HG03460 (cell line): ENCODE data around the gene TSPAN11.
"Not testable (repeated sequence)": the region's sequence is repeated elsewhere in the genome, so short reads cannot be mapped to it uniquely, and the experiment has no call there.

Experiments
- ATAC-seq: cut with Tn5 transposase; IDR thresholded peaks from one replicate; pipeline ENCODE4 v1.9.1; 2021; ENCODE audit not compliant: unreplicated experiment

Gene TSPAN11

DNA sequence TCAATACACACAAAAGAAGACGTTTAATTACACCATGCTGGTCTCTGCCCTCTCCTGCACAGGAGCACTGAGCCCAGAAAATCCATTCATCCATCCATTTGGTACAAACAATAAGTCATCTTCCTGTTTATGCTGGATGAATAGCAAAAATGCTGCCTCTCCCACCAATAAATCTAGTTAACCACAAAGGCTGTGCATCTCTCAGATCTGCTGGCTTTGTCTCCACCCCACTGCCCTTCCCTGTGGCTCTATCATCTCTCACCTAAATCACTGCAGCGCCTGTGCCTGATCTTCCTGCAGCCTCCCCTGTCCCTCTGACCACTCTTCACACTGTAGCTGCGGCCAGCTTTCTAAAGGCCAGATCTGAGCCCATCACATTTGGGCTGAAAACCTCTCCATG lies 74.2 kb downstream of the TSPAN11 start:
- no peak for ATAC-seq

DNA sequence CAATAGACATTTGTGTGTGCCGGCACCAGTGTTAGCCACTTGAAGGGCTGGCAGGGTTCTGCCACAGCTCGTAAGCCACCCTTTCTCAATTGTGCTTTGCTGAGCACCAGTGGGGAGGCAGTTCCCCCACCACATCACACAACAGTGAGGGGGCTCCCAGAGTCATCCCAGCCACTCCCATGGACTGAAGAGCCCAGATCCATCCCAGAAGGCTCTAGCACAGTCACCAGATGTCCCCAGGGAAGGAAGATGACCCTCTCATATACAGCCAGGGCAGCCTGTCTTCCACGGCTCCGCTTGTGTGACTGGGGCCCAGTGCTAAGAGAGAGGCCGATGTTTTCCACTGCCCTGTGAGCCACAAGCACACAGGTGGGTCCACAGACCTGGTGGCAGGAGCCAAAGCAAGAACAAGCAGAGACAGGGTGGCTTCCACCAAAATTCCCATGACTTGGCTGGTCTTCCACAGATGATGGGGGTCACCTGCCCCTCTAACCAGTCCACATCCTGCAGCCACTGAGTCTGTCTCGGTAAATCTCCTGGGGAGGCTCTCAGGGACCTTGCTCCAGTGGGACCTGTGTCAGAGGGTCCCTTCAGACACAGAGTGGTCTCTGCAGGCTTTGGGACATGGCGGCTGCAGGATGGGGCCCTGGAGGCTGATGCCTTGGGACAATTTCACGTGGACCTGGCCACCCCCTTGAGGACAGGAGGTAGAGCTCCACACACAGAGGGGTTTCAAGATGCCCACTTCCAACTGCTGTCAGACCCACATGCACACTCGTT lies 75.2 kb downstream of the TSPAN11 start:
- no peak for ATAC-seq

DNA sequence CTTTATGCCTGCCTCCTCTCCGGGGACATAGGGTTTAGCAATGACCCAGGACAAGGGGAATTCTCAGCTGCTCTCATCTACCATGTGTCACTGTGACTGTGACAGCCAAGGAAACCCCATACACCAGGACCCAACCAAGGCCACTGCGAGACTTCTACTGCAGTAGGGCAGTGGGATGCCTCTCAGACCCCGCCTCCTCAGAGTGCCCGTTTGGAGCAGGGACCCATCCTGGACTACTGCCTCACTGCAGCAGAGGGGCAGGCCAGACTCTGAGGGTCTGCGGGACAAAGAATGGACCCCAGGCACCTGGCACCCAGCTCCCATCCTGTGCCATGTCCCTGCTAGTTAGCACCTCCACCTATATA lies 75.8 kb downstream of the TSPAN11 start:
- ATAC-seq: no peak

DNA sequence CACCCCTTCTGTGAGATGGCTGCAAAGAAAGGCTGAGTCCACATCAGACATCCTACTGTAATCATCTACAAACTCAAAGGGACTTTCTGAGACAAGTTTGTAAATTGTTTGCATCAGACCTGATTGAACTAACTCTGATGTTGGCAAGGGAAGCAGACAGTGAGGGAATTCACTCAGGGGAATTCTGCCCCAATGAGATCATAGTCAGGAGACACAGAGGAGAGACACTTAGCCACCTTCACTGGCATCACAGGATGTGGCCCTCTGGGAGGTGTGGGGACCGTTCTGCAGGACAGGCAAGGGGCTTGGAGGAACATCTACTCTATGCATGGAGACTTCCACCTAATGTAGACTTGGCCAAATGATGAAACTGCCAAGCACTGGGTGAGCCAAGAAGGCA lies 76.5 kb downstream of the TSPAN11 start:
- no peak for ATAC-seq

DNA sequence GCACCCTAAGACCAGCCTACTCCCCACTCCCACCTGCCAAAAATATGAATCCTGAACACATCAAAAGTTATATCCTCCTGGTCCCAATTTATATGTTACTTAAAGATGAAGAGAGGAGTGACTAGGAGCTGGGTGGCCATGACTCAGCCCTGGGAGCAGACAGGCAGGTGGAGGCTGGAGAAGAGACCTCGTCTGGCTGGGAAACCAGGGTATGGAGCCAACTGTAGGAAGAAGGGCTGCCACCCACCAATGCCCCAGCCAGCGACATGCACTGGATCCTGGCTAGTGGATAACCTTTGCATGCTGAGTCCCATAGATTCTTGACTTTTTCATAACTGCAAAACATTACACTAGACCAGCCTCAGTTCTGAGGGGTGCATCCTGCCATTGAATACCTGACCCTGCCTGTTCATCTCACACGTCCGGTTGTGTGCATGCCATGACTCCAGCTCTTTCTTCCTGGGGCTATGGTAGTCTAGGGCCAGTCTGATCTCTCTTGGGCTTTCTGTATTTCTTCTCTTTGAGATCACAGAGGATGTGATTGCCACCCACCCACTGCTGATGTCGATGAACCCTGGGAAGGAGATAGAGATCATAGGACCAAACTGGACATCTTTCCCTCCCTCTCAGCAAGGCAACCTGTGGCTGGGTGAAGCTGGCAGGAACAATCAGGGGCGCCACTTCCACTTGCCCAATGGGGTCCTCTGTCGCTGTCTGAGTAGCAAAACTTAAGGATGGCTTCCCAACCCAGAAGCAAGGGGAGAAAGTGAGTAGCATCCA lies 77.5 kb downstream of the TSPAN11 start:
- ATAC-seq: no peak

DNA sequence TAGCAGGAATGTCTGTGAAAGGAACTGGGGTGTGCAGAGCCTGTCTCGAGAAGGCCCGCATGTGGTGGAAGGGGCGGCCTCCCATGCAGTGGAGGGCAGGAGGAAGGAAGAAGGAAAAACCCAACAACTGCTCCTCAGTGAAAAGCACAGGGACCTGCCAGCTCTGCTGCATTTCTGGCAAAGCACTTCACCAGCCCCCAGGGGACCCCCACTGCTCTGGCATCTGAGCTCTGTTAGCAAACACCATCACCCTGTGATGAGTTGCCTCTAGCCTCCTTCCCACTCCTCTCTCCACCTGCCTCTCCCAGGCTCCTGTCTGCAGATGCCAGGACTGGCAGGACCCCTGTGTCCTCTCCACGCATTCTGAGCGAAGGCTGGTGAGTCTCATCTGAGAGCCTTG lies 78.1 kb downstream of the TSPAN11 start:
- ATAC-seq: no peak

DNA sequence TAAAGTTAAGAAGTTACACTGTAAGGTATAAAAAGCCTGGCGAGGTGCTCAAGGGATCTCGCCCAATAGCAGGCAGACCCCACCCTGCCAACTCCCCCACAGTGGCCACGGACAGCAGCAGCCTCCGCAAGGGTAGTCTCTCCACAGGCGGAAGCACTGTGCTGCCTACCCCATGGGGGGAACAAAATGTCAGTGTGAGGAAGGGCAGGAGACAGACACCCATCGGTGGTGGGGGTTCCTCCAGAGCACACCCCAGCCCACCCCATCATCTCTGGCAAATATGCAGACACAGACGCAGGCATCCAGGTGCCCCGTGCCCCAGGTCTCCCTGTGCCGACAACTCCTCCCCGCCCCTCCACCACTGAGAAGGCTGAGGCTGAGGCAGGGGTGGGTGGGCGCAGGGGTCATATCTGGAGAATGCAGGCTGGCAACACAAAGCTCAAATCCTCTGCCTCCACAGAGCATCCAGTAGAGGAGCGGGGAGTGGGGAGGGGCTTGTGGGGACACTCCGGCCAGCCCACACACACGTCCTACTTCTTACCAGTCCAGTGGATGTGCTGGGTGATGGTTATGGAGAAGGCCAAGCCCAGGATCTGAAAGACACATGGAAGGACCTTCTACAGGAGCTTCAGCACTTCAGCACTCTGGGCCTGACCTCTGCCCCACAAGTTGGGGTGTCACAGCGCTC lies 78.9 kb downstream of the TSPAN11 start:
- no peak for ATAC-seq

DNA sequence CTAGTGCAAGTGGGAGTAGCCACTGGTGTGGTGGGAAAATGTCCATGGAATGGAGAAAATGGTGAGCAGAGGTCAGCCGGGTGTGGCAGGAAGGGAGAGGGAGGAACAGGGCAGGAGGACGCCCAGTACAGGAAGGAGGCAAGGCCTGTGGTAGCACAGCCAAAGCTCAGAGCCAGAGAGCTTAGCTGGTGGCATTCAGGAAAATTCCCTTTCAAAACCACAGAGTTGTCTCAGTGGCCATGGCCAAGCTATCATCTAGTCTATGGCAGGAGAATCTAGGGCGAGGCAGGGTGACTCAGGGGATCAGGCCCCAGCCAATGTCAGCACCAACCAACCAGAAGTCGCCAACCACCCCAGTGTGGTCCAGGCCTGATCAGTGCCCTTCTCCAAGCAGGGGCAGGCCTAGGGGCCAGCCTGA lies 79.4 kb downstream of the TSPAN11 start:
- no peak for ATAC-seq

DNA sequence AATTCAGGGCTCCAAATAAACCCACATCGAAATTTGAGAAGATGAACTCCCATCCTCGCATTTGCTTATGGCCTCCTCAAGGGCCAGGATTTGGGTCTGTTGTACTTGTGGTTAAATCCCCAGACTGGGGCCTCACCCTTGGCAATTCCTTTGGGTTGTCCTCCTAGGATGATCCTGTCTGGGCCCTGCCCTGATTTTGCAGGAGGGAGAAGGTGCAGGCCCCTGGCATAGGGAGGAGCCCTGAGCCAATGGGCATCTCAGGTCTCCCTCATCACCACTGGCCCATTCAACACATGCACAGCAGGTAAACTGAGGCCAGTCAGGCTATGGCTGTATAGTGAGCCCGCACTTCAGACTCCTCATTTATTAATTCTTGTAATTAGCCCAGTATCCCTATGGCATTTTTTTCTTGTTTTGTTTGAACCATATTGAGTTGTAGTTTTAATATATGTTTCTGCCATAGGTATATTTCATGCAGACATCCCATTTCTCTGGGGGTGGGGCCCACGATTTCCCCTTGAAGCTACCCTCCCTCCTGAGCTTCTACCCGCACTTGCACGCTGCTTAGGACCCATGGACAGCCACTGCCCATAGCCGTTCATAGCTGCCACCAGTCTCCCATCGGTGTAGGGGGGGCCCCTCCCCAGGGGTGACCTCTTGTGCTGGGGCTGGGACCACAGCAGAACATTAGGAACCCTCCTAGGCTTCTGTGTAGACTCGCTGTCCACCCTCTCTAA lies 80.0 kb downstream of the TSPAN11 start:
- no peak for ATAC-seq

DNA sequence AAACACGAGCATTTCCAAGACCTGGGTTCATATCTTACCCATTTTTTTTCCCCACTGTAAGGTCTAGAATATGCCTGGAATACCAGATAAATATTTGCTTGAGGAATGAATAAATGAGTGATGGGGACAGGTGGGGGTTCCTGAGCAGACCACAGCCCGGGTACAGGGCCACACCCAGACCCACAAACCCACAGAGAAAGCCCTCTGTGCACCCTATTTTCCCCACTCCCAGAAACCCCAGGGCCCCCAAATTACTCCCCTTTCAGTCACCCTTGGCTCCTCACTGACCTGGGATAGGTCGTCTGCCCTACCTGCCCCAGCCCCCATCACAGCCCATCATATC lies 80.6 kb downstream of the TSPAN11 start:
- no peak for ATAC-seq

DNA sequence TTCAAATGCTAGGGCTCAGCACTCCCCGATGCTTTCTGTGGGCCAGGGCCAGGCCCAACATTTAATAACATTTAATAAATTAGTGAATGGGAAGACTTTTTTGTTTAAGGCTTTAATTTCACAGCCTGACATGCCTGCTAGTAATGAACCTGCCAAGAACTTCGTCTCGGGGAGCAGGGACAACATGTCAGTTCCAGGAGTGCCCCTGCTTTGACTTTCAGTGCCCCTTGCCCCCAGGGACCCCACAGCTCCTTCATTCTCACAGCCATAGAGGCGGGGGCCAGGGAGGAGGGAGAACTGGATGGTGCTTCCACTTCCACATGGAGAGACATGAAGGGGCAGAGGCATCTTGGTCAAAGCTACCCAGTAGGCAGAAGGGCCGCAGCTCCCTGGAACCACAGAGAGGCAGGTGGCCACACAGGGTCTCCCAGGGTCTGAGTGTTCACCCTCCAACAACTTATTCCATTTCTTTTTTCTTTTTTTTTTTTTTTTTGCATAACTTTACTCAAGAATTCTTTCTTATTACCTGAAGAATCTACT lies 81.2 kb downstream of the TSPAN11 start:
- ATAC-seq: no peak

DNA sequence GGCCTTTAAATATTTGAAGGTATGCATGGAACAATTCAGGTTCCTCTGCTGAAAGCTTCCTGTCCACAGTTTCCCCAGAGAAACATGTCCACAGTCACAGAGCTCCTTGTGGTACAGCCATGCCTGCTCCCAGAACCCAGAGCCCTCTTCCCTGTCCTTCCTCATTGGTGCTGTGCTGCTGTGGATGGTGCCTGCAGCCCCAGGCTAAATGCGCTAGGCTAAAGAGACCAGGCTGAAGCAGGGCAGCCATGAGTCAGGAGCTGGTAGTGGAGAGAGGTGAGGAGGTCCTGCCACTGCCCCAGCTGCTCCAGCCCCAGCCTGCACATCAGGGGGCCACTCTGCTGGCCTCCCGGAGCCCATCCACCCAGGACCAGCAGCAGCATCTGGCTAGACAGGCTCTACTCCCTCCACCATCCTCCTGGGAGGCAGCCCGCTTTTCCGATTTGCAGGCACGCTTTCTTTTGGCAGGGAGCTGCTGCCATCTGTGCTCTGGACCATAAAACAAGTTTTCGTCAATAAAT lies 81.8 kb downstream of the TSPAN11 start:
- no peak for ATAC-seq

DNA sequence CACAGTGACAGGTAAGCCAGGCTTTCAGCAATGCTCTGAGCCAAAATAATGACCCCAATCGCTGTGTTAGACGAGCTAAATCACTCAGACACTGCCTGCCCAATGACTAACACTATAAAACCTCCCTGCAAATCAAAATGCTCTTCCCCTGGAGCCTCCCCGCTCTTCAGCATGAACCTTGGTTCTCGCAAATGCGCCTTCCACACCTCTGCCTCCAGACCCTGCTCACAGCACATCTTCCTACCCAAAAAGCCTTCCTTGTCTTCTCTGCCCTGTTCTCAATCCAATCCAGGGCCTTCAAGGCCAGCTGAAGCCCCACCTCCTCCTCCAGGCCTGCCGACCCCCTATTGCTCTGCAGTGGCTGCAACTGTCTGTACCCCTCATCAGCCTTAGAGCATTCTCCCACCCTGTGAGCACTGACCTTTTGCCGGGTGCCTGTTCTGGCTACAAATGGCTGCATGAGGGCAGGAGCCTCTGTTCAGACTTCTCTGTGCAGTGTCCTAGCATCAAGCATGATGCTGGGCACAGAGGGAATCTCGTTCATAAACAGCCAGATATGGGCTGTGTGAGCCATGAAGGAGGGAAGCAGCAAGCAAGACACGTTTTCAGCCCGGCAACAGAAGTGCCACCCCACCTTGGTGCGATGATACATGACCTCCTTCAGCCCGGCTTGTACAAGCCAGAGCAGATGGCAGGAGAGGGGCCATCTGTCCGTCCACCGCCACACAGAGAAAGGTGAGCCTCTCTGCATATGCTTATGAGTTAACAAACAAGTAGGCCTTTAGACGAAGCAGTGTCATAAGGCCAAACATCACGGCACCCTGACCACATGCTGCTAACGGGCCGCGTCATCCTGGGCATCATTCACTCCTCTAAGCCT lies 82.7 kb downstream of the TSPAN11 start:
- no peak for ATAC-seq

DNA sequence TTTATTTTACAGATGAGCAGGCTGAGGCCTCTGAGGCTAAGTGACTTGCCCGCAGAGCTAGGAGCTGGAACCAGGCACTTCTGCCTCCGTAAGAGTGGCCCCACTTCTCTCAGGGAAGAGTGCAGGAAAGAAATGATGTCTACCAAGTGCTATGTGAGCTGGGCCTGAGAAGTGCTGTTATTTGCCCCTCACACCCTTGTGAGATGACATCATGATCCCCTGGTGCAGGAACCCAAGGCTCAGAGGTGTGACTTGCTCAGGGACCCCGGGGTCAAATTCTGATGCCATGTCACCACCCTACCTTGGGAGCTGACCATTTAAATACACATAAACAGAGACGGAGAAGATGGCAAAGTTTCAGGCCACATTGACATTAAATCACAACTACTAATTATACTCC lies 83.4 kb downstream of the TSPAN11 start:
- no peak for ATAC-seq

DNA sequence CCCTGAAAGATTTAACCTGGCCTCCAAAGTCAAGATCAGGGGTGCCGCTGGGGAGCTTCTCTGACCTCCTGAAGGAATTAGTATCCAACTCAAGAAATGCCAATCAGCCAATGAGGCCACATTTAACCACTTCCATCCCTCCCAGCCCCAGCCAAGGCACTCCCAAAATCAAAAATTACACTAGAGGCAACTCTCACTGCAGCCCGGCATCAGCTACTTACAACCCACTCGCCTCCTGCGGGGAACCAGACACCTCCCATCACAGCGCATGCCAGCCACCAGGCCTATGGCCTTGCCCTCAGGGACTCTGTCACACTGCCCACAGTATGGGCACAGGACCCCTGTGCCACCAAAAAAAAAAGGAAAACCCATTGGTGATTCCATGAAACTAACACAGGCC lies 84.8 kb downstream of the TSPAN11 start:
- no peak for ATAC-seq

DNA sequence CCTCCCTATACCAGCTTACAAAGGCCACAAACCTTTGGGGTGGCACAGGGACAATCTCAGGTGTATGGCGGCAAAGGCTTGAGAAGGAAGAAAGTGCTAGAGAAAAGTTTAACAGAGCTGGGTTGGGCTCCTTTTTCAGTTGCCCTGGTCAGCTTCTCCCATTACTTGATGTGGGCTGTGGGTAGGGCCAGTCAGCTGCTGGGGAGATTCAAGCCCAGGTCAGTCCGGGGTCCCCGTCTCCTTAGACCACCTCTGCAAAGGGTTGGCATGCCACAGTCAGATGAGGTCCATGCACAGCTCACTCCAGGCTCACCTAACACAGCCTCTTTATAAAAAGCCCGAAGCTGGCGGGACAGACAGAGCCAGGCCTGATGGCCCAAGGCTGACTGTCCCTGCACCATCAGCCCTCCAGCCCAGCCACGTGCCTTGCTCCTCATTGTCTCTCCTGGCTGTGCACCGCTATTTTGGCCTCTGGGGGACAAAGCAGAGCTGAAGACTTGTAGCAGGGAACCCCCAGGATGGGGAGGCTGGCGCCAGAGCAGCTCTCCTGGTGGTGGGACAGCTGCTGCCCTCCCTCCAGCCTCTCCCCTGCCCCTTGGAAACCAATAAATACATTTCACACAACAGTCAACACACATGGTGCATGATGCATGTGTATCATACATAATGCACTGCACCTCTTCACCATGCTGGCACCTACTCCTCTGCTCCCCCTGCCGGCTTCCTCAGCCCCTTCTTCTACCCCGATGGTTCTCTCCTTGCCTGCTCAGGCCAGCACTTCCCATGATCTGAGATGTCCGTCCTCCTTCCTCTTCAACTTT lies 85.4 kb downstream of the TSPAN11 start:
- no peak for ATAC-seq

DNA sequence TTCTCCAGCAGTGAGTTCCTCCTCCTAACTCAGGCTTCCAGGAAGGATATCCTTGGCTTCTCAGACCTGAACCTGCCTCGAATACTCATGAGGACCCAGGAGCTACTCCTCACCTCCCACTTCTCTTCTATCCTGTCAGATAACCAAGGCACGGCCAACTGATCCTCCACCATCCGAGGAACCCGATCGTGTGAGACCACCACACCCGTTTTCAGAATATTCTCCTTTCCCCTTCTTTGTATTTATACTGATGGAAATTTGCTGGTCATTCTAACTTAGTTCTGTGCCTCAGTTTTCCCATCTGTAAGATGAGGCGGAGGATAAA lies 86.0 kb downstream of the TSPAN11 start:
- ATAC-seq: not testable (repeated sequence)

DNA sequence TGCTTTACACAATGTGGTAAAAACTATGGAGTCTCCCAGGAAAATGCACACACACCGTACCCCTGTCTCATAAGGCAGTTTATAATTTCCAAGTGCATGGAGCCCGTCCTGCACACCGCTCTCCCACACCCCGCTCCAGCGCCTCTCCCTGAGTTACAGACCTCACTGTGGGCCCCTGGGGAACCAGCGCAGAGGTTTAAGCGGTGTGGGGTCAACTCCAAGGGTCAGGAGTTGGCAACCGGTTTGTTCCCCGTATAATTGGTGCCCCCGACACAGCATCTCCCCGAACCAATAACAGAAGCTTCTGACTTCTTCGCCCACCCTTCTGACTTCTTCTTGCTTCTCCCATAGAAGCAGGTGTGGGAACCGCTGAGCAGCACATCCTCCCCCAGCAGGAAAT lies 88.7 kb downstream of the TSPAN11 start:
- ATAC-seq: no peak

DNA sequence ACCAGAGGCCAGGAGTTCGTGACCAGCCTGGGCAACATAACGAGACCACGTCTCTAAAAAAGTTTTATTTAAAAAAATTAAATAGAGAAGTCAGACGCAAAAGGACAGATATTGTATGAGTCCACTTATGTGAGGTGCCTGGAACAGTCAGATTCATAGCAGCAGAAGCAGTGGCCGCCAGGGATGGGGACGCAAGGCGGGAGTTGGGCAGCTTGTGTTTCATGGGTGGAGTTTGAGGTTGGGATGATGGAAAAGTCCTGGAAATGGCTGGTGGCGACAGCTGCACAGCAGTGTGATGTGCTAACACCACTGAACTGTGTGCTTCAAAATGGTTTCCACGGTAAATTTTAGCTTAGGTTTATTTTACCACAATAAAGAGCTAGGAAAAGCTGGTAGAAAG lies 89.5 kb downstream of the TSPAN11 start:
- no peak for ATAC-seq
